ENCODE results near the gene ITGAV. TPM values are rescaled to one million over a fixed set of nuclear protein-coding genes. Genes with fewer than 3 reads are reported as not detected.

Gene ITGAV
- total and polyA plus RNA-seq, 2 donors (not counting 3 experiments of a cell fraction or from before 2014, with no cell fraction given) = 61.8 to 131 TPM

GRCh38 chr2:186659383-186659782 lies 69.5 kb downstream of the ITGAV start:
- Histone ChIP-seq H3K36me3 (ENCODE audit: control insufficient read depth in 2 of 2, extremely low read depth in 1 of 2, insufficient read depth in 2 of 2, low read length in 2 of 2) (peaks cover 9 to 34% of the 10 kb centered on the region in 2 experiments), H3K9ac (replicated peaks; ENCODE audit: extremely low read depth, insufficient read depth, low read length) (no peak overlapping the region), H3K27me3 (ENCODE audit: control insufficient read depth in 2 of 2, insufficient read depth in 2 of 2, low read length in 2 of 2) (no peaks in the 10 kb centered on the region), H3K4me1 (ENCODE audit: control insufficient read depth, extremely low read depth, insufficient read depth, low read length) (no peaks in the 10 kb centered on the region), H3K27ac (ENCODE audit: insufficient read depth, low read depth, low read length) (no peak overlapping the region), H4K20me1 (replicated peaks; ENCODE audit: control insufficient read depth, extremely low read depth, insufficient read depth, low read length) (no peaks in the 10 kb centered on the region), H2AFZ (ENCODE audit: low read depth, low read length) (no peak overlapping the region), H3K4me3 (replicated peaks in 1 of 3; ENCODE audit: insufficient read depth in 1 of 3, low read depth in 1 of 3, low read length in 3 of 3) (no peak overlapping the region), H3K9me3 (replicated peaks; ENCODE audit: control insufficient read depth, insufficient read depth, low read length) (no peaks in the 10 kb centered on the region), H3K4me2 (ENCODE audit: insufficient read depth, low read length) (no peak overlapping the region), H3K9me1 (replicated peaks; ENCODE audit: control insufficient read depth, extremely low read depth, insufficient read depth, low read length) (peaks cover 4% of the 10 kb centered on the region), H3K79me2 (ENCODE audit: control insufficient read depth, insufficient read depth, low read length) (no peaks in the 10 kb centered on the region)
- TF ChIP-seq MAX (IDR thresholded peaks at IDR 0.05; ENCODE audit: insufficient read depth, insufficient read length) (no peak), JUN (IDR thresholded peaks at IDR 0.05; ENCODE audit: borderline replicate concordance, insufficient read depth, insufficient read length, low read depth) (no peak), POLR2AphosphoS5 (IDR thresholded peaks at IDR 0.05; ENCODE audit: insufficient read depth, low read depth, low read length) (no peak), CTCF (IDR thresholded peaks at IDR 0.05; ENCODE audit: extremely low read depth in 1 of 2, insufficient read depth in 1 of 2, low read depth in 1 of 2, low read length in 2 of 2) (no peak), EZH2 (IDR thresholded peaks at IDR 0.05; ENCODE audit: borderline replicate concordance, low read depth, low read length, severe bottlenecking) (no peak)
- POLR2A ChIA-PET = no interaction called here
- no TSS peak for BruUV-seq (replicated peaks)
- dilution Hi-C loops (cut with MboI; ENCODE audit: extremely low pct_ligation_motif_present, low sequenced_read_pairs) = no loop called here
- CTCF ChIA-PET = no interaction called here
- intact Hi-C loops (cut with micrococcal nuclease) = loop anchor here (10.0 kb wide), 1 partner anchor 795 kb away; no protein-coding TSS in a partner anchor
- DNase-seq (ENCODE audit: low read depth, low spot score) (no peak), FAIRE-seq (no peak)
